Lung (tissue), 12 donors: Measurements from ENCODE around the gene ANAPC13. TPM values are rescaled to one million over a fixed set of nuclear protein-coding genes. Genes with fewer than 3 reads are reported as not detected.

ENCODE experiments used
- ATAC-seq: fragments of 200-7000 bp; cut with Tn5 transposase; one replicate; pipeline ENCODE4 v1.9.1; 2020; ENCODE audit warnings: moderate number of reproducible peaks; ENCODE audit not compliant: insufficient read depth, low FRiP score
- DNase-seq, 3 donors: peaks; one replicate each; pipeline ENCODE4 v3.0.0-alpha.2; 2013 to 2017
- H3K27ac ChIP-seq, 2 donors: one replicate each; pipeline ENCODE4 v1.5.1; 2013; ENCODE audit warnings: mild to moderate bottlenecking in 2 of 2, moderate library complexity in 2 of 2, control low read depth in 1 of 2, inconsistent platforms in 1 of 2, low read depth in 1 of 2, low read length in 1 of 2
- H3K27me3 ChIP-seq, 3 donors: one replicate each; pipeline ENCODE4 v1.5.1; 2013; ENCODE audit warnings: low read length in 2 of 3; ENCODE audit not compliant: control insufficient read depth in 3 of 3, insufficient read depth in 3 of 3
- H3K36me3 ChIP-seq, 4 donors: one replicate each; pipeline ENCODE4 v1.5.1; 2013; ENCODE audit warnings: low read length in 4 of 4, mild to moderate bottlenecking in 1 of 4, moderate library complexity in 1 of 4; ENCODE audit not compliant: control insufficient read depth in 4 of 4, insufficient read depth in 4 of 4
- H3K4me1 ChIP-seq, 5 donors: one replicate each; pipeline ENCODE4 v1.5.1; 2013; ENCODE audit warnings: low read length in 5 of 5, mild to moderate bottlenecking in 2 of 5, moderate library complexity in 1 of 5; ENCODE audit not compliant: control insufficient read depth in 5 of 5, insufficient read depth in 5 of 5
- H3K4me3 ChIP-seq: one replicate; pipeline ENCODE4 v1.5.1; 2013; ENCODE audit warnings: mild to moderate bottlenecking, control low read depth, moderate library complexity
- H3K9ac ChIP-seq, 2 donors: one replicate each; pipeline ENCODE4 v1.5.1; 2013; ENCODE audit warnings: low read length in 2 of 2, control low read depth in 1 of 2; ENCODE audit not compliant: insufficient read depth in 1 of 2
- H3K9me3 ChIP-seq, 4 donors: one replicate each; pipeline ENCODE4 v1.5.1; 2013; ENCODE audit warnings: low read length in 3 of 4, mild to moderate bottlenecking in 1 of 4, moderate library complexity in 1 of 4; ENCODE audit not compliant: control insufficient read depth in 4 of 4, insufficient read depth in 3 of 4
- CTCF ChIP-seq: IDR thresholded peaks from 2 replicates; pipeline ENCODE4 v1.5.1; 2012; ENCODE audit warnings: mild to moderate bottlenecking; ENCODE audit errors: control extremely low read depth, extremely low read depth
- WGBS, 2 donors: extraction: QIAGEN DNeasy Blood & Tissue Kit; methylation state at CpG; one replicate each; pipeline ENCODE4 v1.1.7; 2013; 5-methylcytosine and 5-hydroxymethylcytosine counted together
- polyA plus RNA-seq, 2 donors: library from polyadenylated mRNA; stranded (reverse); fragments of 200-250 nt; gene quantifications; one replicate each; pipeline ENCODE4 v1.2.1, GENCODE V29; 2013
- total RNA-seq, 2 donors: library from RNA; depleted of rRNA in 1 of 2; stranded (reverse); fragments of >200 nt in 1 of 2; gene quantifications; one replicate each; pipeline ENCODE4 v1.2.1, GENCODE V29; 2014 to 2021
- donor health status: control.
- donor health status: control.
- donor health status: Bipolar disorder and iron deficiency.
- donor health status: healthy.
- donor health status: DM: yes; HTN: yes; CAD: no.

ANAPC13 gene
- total and polyA plus RNA-seq, 4 donors: 36.9 to 85.2 (median 63.1) TPM

GRCh38 chr3:134477002-134477401, 8.8 kb downstream of the ANAPC13 start:
- ATAC-seq: no peak
- Histone ChIP-seq H3K36me3 (peaks cover 12 to 40% (median 32%) of the 10 kb centered on the region in 4 donors), H3K27me3 (no peaks in the 10 kb centered on the region), H3K4me1 (peaks cover 0 to 10% (median 2%) of the 10 kb centered on the region in 5 donors), H3K9ac (no peak overlapping the region), H3K27ac (peak overlapping the region; percentile 4 to 67), H3K4me3 (no peak overlapping the region), H3K9me3 (no peaks in the 10 kb centered on the region)
- no peak for DNase-seq
- TF ChIP-seq CTCF: no peak
- 79 to 82% methylated on average over 6 of the region's 6 CpGs for WGBS, 2 donors

DNA sequence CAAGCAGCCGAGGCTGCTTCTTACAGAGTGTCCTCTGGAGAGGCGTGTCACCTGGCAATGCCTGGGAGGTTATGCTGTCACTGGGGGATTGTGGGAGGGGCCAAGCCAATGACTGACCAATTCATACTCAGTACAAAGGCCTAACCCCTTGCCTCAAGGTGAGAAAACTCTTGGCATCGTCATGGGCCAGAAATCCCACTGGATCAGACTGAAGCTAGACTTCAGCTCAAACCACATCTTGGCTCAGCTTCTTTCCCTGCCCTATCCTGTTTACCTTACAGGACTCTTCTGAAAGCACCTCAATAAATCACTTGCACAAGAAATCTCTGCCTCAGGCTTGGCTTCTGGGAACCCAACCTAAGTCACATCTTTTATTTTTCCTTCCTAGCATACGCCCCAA, 9.5 kb downstream of the ANAPC13 start:
- WGBS, 2 donors: 53 to 72% methylated on average over 4 of the region's 4 CpGs
- Histone ChIP-seq H3K4me3 (no peak overlapping the region), H3K27ac (peak overlapping the region in 1 of 2 donors; percentile 67), H3K27me3 (no peaks in the 10 kb centered on the region), H3K9ac (no peak overlapping the region), H3K9me3 (no peaks in the 10 kb centered on the region), H3K4me1 (peaks cover 0 to 14% (median 2%) of the 10 kb centered on the region in 5 donors), H3K36me3 (peaks cover 11 to 34% (median 28%) of the 10 kb centered on the region in 4 donors)
- DNase-seq: no peak
- TF ChIP-seq CTCF: no peak
- ATAC-seq: no peak

GRCh38 chr3:134474956-134475355, 10.8 kb downstream of the ANAPC13 start:
- ATAC-seq: no peak
- Histone ChIP-seq H3K9me3 (no peaks in the 10 kb centered on the region), H3K27ac (no peak overlapping the region), H3K9ac (no peak overlapping the region), H3K36me3 (peaks cover 1 to 21% (median 16%) of the 10 kb centered on the region in 4 donors), H3K27me3 (no peaks in the 10 kb centered on the region), H3K4me3 (no peak overlapping the region), H3K4me1 (peaks cover 0 to 14% (median 2%) of the 10 kb centered on the region in 5 donors)
- 90 to 94% methylated on average over 5 of the region's 5 CpGs for WGBS, 2 donors
- TF ChIP-seq CTCF: no peak
- DNase-seq: no peak

- peak overlapping the region in 1 of 2 donors; percentile 42 for H3K27ac ChIP-seq
- ATAC-seq (peak; percentile 51), DNase-seq (peak; percentile 82 to 89 (median 86))
- peaks cover 1 to 19% (median 15%) of the 10 kb centered on the region in 4 donors for H3K36me3 ChIP-seq
- no peak overlapping the region for H3K4me3 ChIP-seq
- no peaks in the 10 kb centered on the region for H3K27me3 ChIP-seq
- H3K4me1 ChIP-seq: peaks cover 0 to 14% (median 3%) of the 10 kb centered on the region in 5 donors
- TF ChIP-seq CTCF: peak; percentile 56
- no peaks in the 10 kb centered on the region for H3K9me3 ChIP-seq
- 30 to 38% methylated on average over 9 of the region's 9 CpGs for WGBS, 2 donors
- peak overlapping the region in 1 of 2 donors; percentile 39 for H3K9ac ChIP-seq
Measured at GRCh38 chr3:134473868-134474546, 11.8 kb downstream of the ANAPC13 start.
